CD4-positive, alpha-beta T cell treated with Interleukin-4 for 4 hours (primary cell): Measurements from ENCODE around the gene CITED1.
A peak's percentile ranks its signal among the peaks of the same experiment; 100 is the strongest.

Source experiments
- DNase-seq: peaks from one replicate; pipeline ENCODE4 v3.0.0-alpha.2; 2020

CITED1 gene

DNA sequence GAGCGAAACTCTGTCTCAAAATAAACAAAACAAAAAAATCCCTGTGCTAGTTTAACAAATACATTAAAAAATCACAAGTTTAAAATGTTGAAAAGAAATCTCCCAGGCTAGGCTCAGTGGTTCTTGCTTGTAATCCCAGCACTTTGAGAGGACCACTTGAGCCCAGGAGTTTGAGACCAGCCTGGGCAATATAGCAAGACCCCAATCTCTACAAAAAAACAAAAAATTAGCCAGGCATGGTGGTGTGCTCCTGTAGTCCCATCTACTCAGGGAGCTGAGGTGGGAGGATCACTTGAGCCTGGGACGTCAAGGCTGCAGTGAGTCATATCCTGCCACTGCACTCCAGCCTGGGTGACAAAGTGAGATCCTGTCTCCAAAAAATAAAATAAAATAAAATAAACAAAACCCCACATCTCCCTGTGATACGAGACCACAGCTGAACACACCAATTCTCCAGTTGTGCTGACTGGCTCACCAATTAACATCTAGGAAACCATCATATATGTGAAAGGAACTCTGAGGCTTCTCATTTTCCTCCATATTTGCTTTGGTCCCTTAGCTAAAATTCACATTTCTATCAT, 36.0 kb downstream of the CITED1 start:
- peak; percentile 13 for DNase-seq

DNA sequence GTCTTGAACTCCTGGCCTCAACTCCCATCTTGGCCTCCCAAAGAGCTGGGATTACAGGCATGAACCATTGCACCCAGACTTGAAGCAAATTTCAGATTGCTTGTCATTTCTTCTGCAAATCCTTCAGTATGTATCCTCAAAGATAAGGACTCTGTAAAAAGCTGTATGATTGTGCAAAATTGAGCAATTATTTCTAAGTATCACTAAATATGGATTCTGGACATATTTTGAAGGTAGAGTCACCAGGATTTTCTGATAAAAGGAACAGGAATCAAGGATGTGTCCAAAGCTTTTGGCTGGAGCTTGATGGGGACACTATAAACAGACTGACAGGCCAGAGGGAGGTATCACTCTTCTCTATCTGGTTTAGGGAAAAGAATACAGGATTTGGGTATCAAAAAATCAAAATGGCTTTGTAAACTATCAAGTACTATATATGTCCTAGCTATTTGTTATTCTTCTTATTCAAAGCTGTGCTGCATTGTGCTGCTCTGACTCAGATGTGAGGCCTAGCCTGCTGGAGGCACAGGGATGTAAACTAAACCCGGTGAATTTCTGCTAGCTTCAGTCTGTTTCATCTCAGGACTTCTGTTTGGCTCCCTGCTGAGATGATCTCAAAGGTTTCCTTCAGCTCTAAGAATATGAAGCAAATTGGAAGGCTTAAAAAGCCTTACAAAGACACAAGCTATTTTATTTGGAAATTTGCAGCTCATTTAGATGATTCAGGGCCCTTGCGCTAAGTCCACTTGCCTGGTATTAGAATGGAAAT, 36.9 kb downstream of the CITED1 start:
- no peak for DNase-seq

DNA sequence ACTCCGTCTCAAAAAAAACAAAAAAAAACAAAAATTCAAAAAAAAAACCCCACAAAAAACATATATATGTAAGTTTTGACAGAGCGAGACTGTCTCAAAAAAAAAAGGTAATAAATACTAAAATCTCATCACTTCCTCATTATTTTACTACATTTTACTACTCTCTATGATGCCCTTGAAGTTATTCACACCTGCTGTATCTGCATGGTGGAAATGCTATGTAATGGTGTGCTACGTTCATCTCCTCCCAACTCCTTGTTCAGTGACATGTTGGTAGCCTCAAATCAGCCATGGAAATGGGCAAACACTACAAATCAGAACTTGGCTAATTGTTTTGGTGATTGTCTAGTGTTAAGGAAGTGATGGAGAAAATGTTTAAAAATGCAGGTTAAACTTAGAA, 40.5 kb downstream of the CITED1 start:
- DNase-seq: no peak

DNA sequence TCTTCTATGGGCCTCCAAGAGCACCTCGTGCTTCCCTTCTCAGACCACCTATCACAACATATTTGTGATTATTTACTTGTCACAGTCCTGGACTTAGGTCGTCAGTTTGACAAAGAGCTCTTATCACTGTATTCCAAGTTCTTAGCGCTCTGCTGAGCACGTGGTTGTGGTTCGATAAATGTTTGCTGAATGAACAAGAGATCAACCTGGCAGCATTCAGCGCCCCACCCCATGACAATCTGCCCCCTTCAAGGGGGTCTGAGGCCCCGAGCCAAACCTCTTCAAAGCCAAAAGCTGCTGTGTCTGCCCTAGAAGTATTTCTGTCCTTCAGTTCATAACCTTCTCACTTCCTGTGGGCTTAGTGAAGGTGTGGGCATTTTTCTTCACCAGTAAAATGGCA, 43.6 kb downstream of the CITED1 start:
- no peak for DNase-seq

DNA sequence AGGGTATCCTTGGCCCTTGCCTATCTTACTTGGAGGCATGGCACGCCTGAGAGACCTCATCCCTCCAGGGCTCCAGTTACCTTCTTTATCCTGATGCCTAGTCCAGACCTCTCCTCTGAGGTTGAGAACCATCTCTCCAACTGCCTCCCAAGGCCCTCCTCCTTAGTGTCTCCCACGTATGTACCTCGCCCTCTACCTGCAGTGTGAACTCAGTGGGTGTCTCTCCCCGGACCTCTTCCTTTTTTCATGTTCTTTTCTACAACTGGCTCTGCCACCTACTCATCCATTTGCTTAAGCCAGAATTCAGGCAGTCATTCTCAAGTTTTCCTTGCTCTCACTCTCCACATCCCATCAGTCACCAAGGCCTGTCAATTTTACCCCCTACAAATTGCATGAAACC, 45.3 kb downstream of the CITED1 start:
- DNase-seq: no peak

DNA sequence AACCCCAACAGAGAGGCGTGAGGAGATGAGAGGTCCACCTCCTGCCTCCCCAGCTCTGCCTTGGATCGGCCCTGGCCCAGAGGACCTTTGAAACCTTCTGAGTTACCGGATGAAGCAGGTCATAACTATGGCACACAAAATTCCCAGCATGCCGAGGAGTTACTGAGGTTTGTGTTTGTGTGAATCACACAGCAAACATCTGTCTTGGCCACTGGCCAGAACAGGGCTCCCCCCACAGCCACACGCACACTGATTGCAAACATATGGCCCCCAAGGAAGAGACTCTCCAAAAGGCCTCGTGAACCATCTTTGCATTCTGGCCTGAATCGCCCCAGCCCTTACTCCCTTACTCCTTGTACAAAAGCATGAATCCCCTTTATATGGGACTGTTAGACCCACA, 47.5 kb downstream of the CITED1 start:
- DNase-seq: no peak

DNA sequence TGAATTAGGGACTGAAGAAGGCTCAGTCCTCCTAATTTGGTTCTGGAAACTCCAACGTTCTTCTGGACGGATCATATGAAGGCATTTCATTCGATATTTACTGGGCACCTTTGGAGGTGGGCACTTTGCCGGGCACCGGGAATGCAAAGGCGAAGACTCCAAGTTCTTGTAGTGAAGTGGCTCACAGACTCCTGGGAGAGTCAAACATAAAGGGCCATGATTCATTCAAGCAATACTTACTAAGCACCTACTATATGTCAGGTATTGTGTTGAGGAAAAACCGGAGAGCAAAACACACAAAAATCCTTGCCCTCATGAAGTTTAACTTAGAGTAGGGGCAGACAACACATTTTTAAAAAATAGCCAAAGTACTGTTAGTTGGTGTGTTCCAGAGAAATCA, 49.9 kb downstream of the CITED1 start:
- no peak for DNase-seq

DNA sequence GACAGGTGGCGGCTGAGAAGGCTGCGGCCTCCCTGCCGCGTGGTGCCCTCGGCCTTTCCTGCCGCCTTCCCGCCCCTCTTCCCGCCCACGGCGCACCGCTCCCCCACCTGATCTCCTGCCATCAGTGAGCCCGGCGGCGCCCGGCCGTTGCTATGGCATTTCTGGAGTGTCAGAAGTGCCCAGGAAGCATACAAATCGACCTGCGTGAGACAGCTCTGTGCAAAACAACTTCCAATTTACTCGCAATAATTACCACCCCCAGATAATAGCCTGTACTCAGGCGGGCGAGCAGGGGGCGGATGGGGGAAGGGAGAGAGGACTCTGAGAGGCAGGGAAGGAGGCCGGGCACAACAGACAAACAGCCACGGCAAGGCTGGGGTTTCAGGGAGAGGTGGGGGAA, 50.3 kb downstream of the CITED1 start:
- no peak for DNase-seq

DNA sequence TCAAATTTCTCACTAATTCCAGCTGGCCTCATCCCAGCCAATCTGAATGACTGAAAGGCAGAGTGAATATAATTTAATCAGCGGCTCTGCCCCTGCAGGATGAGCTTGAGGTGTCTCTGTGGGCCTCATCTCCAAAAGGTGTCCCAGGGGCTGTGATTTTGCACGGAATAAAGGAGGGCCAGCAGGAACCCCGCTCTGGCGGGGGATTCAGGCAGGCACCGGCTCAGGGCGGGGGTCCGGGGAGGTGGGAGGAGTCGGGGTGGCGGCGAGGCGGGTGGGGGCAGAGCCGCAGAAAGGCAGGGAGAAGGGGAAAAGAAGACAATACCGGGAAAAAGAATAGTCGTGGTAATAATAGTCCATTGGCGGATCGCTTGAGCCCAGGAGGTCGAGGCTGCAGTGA, 50.9 kb downstream of the CITED1 start:
- no peak for DNase-seq

DNA sequence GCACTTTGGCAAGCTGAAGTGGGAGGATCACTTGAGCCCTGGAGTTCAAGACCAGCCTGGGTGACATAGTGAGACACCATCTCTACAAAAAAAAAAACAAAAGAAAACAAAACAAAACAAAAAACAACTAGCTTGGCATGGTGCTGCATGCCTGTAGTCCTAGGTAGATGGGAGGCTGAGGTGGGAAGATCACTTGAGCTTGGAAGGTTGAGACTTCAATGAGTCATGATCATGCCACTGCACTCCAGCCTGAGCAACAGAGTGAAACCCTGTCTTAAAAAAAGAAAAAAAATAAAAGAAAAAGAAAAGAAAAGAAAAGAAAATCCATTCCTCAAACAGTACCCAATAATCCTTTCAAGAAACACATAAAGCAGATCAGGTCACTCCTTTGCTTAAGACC, 52.0 kb downstream of the CITED1 start:
- DNase-seq: no peak
